ENCODE measurements around the gene PRPF6. TPM values are rescaled to one million over a fixed set of nuclear protein-coding genes. Genes with fewer than 3 reads are reported as not detected.

The PRPF6 gene
- total and polyA plus RNA-seq, 2 of the 13 experiments (the other 11 are each of a cell fraction or from before 2014, with no cell fraction given) = 63.7 to 101 TPM

GRCh38 chr20:63980806-63981728, at the start of gene PRPF6 (continued):
- TF ChIP-seq, protein P1, sequence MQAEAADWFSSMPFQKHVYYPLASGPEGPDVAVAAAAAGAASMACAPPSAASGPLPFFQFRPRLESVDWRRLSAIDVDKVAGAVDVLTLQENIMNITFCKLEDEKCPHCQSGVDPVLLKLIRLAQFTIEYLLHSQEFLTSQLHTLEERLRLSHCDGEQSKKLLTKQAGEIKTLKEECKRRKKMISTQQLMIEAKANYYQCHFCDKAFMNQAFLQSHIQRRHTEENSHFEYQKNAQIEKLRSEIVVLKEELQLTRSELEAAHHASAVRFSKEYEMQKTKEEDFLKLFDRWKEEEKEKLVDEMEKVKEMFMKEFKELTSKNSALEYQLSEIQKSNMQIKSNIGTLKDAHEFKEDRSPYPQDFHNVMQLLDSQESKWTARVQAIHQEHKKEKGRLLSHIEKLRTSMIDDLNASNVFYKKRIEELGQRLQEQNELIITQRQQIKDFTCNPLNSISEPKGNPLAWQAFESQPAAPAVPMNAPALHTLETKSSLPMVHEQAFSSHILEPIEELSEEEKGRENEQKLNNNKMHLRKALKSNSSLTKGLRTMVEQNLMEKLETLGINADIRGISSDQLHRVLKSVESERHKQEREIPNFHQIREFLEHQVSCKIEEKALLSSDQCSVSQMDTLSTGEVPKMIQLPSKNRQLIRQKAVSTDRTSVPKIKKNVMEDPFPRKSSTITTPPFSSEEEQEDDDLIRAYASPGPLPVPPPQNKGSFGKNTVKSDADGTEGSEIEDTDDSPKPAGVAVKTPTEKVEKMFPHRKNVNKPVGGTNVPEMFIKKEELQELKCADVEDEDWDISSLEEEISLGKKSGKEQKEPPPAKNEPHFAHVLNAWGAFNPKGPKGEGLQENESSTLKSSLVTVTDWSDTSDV (CRISPR knock-in tag; IDR thresholded peaks at IDR 0.05) = peak; percentile 60; the same call in 1 of the 2 replicates
- TF ChIP-seq ZBTB10 (CRISPR knock-in tag; IDR thresholded peaks at IDR 0.05; ENCODE audit: borderline replicate concordance) = peak; percentile 76; the same call in 1 of the 2 replicates
- peak; percentile 82; the same call in 1 of the 2 replicates for TF ChIP-seq GLI4 (CRISPR knock-in tag; IDR thresholded peaks at IDR 0.05; ENCODE audit: borderline replicate concordance)
- peak; percentile 98 for TF ChIP-seq CREB1 (IDR thresholded peaks at IDR 0.05)
- TF ChIP-seq CREB1 (CRISPR knock-in tag; IDR thresholded peaks at IDR 0.05) = peak; percentile 99
- TF ChIP-seq ZNF577 (CRISPR knock-in tag; IDR thresholded peaks at IDR 0.05; ENCODE audit: borderline replicate concordance, low read depth) = 0 out of 2 replicates have a peak, but pooled peaks have one; percentile 9
- peak; percentile 97 for TF ChIP-seq ZMYM4 (CRISPR knock-in tag; IDR thresholded peaks at IDR 0.05)
- 0 out of 2 replicates have a peak, but pooled peaks have one; percentile 61 for TF ChIP-seq HNRNPL (IDR thresholded peaks at IDR 0.05; ENCODE audit: low read depth, low read length)
- no peak; the same call in 1 of the 2 replicates for TF ChIP-seq HMG20B (CRISPR knock-in tag; conservative IDR thresholded peaks at IDR 0.05)
- peak; percentile 77; the same call in 1 of the 2 replicates for TF ChIP-seq ZNF232 (CRISPR knock-in tag; IDR thresholded peaks at IDR 0.05; ENCODE audit: borderline replicate concordance)
- TF ChIP-seq NFATC3 (CRISPR knock-in tag; IDR thresholded peaks at IDR 0.05) = no peak; the same call in 1 of the 2 replicates
- peak; percentile 91 for TF ChIP-seq ZSCAN12 (CRISPR knock-in tag; IDR thresholded peaks at IDR 0.05)
- TF ChIP-seq, protein P2, sequence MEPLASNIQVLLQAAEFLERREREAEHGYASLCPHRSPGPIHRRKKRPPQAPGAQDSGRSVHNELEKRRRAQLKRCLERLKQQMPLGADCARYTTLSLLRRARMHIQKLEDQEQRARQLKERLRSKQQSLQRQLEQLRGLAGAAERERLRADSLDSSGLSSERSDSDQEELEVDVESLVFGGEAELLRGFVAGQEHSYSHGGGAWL (CRISPR knock-in tag; IDR thresholded peaks at IDR 0.05) = peak; percentile 98
- TF ChIP-seq ZNF552 (CRISPR knock-in tag; IDR thresholded peaks at IDR 0.05; ENCODE audit: borderline replicate concordance) = peak; percentile 82; the same call in 1 of the 2 replicates
- peak; percentile 73 for TF ChIP-seq AGO2 (optimal IDR thresholded peaks at IDR 0.05; ENCODE audit: low read depth, low read length)
- TF ChIP-seq, protein P3, sequence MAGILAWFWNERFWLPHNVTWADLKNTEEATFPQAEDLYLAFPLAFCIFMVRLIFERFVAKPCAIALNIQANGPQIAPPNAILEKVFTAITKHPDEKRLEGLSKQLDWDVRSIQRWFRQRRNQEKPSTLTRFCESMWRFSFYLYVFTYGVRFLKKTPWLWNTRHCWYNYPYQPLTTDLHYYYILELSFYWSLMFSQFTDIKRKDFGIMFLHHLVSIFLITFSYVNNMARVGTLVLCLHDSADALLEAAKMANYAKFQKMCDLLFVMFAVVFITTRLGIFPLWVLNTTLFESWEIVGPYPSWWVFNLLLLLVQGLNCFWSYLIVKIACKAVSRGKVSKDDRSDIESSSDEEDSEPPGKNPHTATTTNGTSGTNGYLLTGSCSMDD (CRISPR knock-in tag; IDR thresholded peaks at IDR 0.05) = no peak; the same call in 1 of the 2 replicates
- TF ChIP-seq, protein P4, sequence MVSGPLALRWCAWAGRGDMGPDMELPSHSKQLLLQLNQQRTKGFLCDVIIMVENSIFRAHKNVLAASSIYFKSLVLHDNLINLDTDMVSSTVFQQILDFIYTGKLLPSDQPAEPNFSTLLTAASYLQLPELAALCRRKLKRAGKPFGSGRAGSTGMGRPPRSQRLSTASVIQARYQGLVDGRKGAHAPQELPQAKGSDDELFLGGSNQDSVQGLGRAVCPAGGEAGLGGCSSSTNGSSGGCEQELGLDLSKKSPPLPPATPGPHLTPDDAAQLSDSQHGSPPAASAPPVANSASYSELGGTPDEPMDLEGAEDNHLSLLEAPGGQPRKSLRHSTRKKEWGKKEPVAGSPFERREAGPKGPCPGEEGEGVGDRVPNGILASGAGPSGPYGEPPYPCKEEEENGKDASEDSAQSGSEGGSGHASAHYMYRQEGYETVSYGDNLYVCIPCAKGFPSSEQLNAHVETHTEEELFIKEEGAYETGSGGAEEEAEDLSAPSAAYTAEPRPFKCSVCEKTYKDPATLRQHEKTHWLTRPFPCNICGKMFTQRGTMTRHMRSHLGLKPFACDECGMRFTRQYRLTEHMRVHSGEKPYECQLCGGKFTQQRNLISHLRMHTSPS (CRISPR knock-in tag; IDR thresholded peaks at IDR 0.05; ENCODE audit: low read depth) = no peak
- TF ChIP-seq ZNF788 (CRISPR knock-in tag; IDR thresholded peaks at IDR 0.05; ENCODE audit: borderline replicate concordance) = peak; percentile 98; the same call in 1 of the 2 replicates
- peak; percentile 66; the same call in 1 of the 2 replicates for TF ChIP-seq ZBTB3 (CRISPR knock-in tag; IDR thresholded peaks at IDR 0.05; ENCODE audit: borderline replicate concordance, low read depth)

All from HepG2 (cell line).